Osteocyte (in vitro differentiated cells): ENCODE measurements around the gene HNF1B. TPM values are rescaled to one million over a fixed set of nuclear protein-coding genes. Genes with fewer than 3 reads are reported as not detected.
A peak's percentile ranks its signal among the peaks of the same experiment; 100 is the strongest.

Source experiments
- DNase-seq: peaks from one replicate; pipeline ENCODE4 v3.0.0; 2021; ENCODE audit warnings: mixed read lengths; ENCODE audit not compliant: unreplicated experiment; ENCODE audit errors: extremely low spot score
- H3K27ac Mint-ChIP-seq: one replicate; pipeline ENCODE4 v1.8.0; 2021; ENCODE audit warnings: mild to moderate bottlenecking, mixed read lengths; ENCODE audit not compliant: unreplicated experiment
- H3K27me3 Mint-ChIP-seq: one replicate; pipeline ENCODE4 v1.8.0; 2021; ENCODE audit warnings: mixed read lengths; ENCODE audit not compliant: unreplicated experiment
- H3K36me3 Mint-ChIP-seq: one replicate; pipeline ENCODE4 v1.8.0; 2021; ENCODE audit warnings: mixed read lengths; ENCODE audit not compliant: unreplicated experiment
- H3K4me1 Mint-ChIP-seq: one replicate; pipeline ENCODE4 v1.8.0; 2021; ENCODE audit warnings: mixed read lengths; ENCODE audit not compliant: unreplicated experiment
- H3K4me3 Mint-ChIP-seq: one replicate; pipeline ENCODE4 v1.8.0; 2021; ENCODE audit warnings: mild to moderate bottlenecking, moderate library complexity, mixed read lengths; ENCODE audit not compliant: unreplicated experiment
- H3K9me3 Mint-ChIP-seq: one replicate; pipeline ENCODE4 v1.8.0; 2021; ENCODE audit warnings: mixed read lengths; ENCODE audit not compliant: unreplicated experiment
- CTCF ChIP-seq: fragments of 200-600 bp; sonication (generic); IDR thresholded peaks from 2 replicates; pipeline ENCODE4 v1.5.0; 2021; ENCODE audit warnings: antibody characterized with exemption, mild to moderate bottlenecking, moderate library complexity
- total RNA-seq: library from RNA; stranded (reverse); gene quantifications from 2 replicates; pipeline ENCODE4 v1.2.1, GENCODE V29; 2021

HNF1B gene
- total RNA-seq, 1 donor from 2014 or later: 8.1 TPM

GRCh38 chr17:37647856-37648255, 97.0 kb downstream of the HNF1B start:
- H3K4me3 Mint-ChIP-seq: no peak overlapping the region
- no peak for DNase-seq
- TF ChIP-seq CTCF: no peak
- H3K4me1 Mint-ChIP-seq: peaks cover 25% of the 10 kb centered on the region
- no peaks in the 10 kb centered on the region for H3K9me3 Mint-ChIP-seq
- no peaks in the 10 kb centered on the region for H3K27me3 Mint-ChIP-seq
- H3K27ac Mint-ChIP-seq: peak overlapping the region; percentile 72
- H3K36me3 Mint-ChIP-seq: no peaks in the 10 kb centered on the region

- peak overlapping the region; percentile 89 for H3K27ac Mint-ChIP-seq
- H3K27me3 Mint-ChIP-seq: no peaks in the 10 kb centered on the region
- peaks cover 46% of the 10 kb centered on the region for H3K4me1 Mint-ChIP-seq
- no peak for DNase-seq
- peaks cover 14% of the 10 kb centered on the region for H3K36me3 Mint-ChIP-seq
- H3K4me3 Mint-ChIP-seq: peak overlapping the region; percentile 85
- no peak for TF ChIP-seq CTCF
- no peaks in the 10 kb centered on the region for H3K9me3 Mint-ChIP-seq
Observed at GRCh38 chr17:37643869-37644268, 101.0 kb downstream of the HNF1B start.

- Mint-ChIP-seq H3K36me3 (peaks cover 18% of the 10 kb centered on the region), H3K4me1 (peaks cover 43% of the 10 kb centered on the region), H3K9me3 (no peaks in the 10 kb centered on the region), H3K27ac (peak within 1 kb of the TSS; percentile 89), H3K27me3 (no peaks in the 10 kb centered on the region), H3K4me3 (peak within 1 kb of the TSS; percentile 85)
- DNase-seq: peak; percentile 96
- peak; percentile 25 for TF ChIP-seq CTCF
Observed at GRCh38 chr17:37643118-37643766, 101.6 kb downstream of the HNF1B start, which contains the start of gene DDX52. DDX52 (minus strand) TSS chr17:37643446; CDS start chr17:37643420, 26 bp downstream.

- H3K9me3 Mint-ChIP-seq: no peaks in the 10 kb centered on the region
- H3K27ac Mint-ChIP-seq: peak overlapping the region; percentile 89
- peaks cover 23% of the 10 kb centered on the region for H3K36me3 Mint-ChIP-seq
- H3K4me1 Mint-ChIP-seq: peaks cover 40% of the 10 kb centered on the region
- no peak for TF ChIP-seq CTCF
- H3K4me3 Mint-ChIP-seq: peak overlapping the region; percentile 85
- DNase-seq: no peak
- no peaks in the 10 kb centered on the region for H3K27me3 Mint-ChIP-seq
Observed at GRCh38 chr17:37642681-37643080, 102.2 kb downstream of the HNF1B start.

- peaks cover 40% of the 10 kb centered on the region for H3K36me3 Mint-ChIP-seq
- no peak for DNase-seq
- no peak for TF ChIP-seq CTCF
- H3K27ac Mint-ChIP-seq: no peak overlapping the region
- H3K4me1 Mint-ChIP-seq: peaks cover 40% of the 10 kb centered on the region
- H3K27me3 Mint-ChIP-seq: no peaks in the 10 kb centered on the region
- H3K9me3 Mint-ChIP-seq: no peaks in the 10 kb centered on the region
- no peak overlapping the region for H3K4me3 Mint-ChIP-seq
Observed at GRCh38 chr17:37640015-37640414, 104.8 kb downstream of the HNF1B start.
